ENCODE data around the gene RTN1. TPM values are rescaled to one million over a fixed set of nuclear protein-coding genes. Genes with fewer than 3 reads are reported as not detected.
"Not testable (repeated sequence)": the region's sequence is repeated elsewhere in the genome, so short reads cannot be mapped to it uniquely, and the experiment has no call there.

The RTN1 gene
- total RNA-seq, 6 experiments from 2014 or later, result 0.37 to 1.9 (median 0.53) TPM

DNA sequence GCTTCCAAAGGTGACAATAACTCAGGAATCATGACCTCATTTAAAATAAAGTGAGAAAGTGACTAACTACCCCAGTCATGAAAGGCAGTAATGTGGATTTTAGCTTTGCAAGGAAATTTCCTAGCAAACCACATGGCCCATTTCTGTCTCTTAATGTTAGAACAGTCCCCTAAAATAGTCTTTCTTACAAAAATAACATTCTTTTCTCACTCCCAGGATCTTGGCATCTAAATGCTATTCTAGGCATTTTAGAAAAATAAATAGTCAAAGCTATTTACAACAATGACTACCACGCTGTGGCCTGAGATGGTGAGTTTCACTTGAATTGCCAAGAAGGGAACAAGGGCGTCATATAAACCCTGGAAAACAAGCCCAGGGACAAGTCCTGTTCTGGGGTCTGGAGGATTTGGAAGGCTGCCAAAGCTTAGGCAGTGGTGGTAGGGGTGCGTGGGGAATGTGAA lies 192.8 kb downstream of the RTN1 start:
- Histone ChIP-seq H3K27ac (no peak overlapping the region), H3K9me3 (no peaks in the 10 kb centered on the region), H3K4me1 (no peaks in the 10 kb centered on the region), H3K36me3 (no peaks in the 10 kb centered on the region), H3K27me3 (no peaks in the 10 kb centered on the region), H3K4me3 (no peak overlapping the region)
- WGBS (ENCODE audit: insufficient coverage, low coverage, low lambda C conversion rate, missing lambda C conversion rate), result 96% methylated on average over 3 of the region's 3 CpGs
- TF ChIP-seq POLR2A (IDR thresholded peaks at IDR 0.05) (no peak), CTCF (IDR thresholded peaks at IDR 0.05) (no peak)
- intact Hi-C loops (cut with DNase I), result no loop called here
- DNase-seq (no peak), ATAC-seq (no peak)

DNA sequence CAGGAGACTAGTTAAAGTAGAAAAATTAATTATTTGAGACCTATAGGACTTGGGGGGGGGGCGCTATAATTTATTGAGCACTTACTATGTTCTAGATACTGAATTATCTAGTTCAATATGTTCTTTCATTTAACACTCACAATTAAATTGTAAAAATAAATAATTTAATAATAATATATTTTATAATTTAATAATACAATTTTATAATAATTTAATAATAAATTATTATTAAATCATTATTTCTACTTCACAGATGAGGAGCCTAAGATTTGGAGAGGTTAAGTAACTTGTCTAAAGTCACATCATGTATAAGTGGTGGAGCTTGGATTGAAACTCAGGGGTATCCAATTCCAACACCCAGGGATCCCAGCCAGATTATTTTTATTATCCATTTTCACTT lies 195.2 kb downstream of the RTN1 start:
- Histone ChIP-seq H3K4me3 (no peak overlapping the region), H3K27ac (no peak overlapping the region), H3K36me3 (no peaks in the 10 kb centered on the region), H3K4me1 (no peaks in the 10 kb centered on the region), H3K27me3 (no peaks in the 10 kb centered on the region), H3K9me3 (no peaks in the 10 kb centered on the region)
- intact Hi-C loops (cut with DNase I), result no loop called here
- TF ChIP-seq CTCF (IDR thresholded peaks at IDR 0.05) (no peak), POLR2A (IDR thresholded peaks at IDR 0.05) (no peak)
- no peak for DNase-seq
- WGBS (ENCODE audit: insufficient coverage, low coverage, low lambda C conversion rate, missing lambda C conversion rate), result 82% methylated on average over 1 of the region's 1 CpG
- ATAC-seq, result no peak

DNA sequence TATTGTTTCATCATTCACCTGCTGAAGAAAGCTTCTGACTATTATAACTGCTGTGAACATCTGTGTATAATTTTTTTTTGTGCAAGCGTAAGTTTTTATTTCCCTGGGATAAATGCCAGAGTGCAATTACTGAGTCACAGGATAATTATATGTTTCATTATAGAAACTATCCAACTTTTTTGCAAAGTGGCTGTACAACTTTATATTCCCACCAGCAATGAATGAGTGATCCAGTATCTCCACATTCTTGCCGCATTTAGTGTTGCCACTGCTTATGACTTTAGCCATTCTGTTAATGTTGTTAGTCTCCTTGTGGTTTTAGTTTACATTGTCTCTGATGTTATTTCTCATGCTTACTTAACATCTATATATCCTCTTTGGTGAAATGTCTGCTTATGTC lies 205.8 kb downstream of the RTN1 start:
- intact Hi-C loops (cut with DNase I), result no loop called here
- TF ChIP-seq CTCF (IDR thresholded peaks at IDR 0.05) (no peak), POLR2A (IDR thresholded peaks at IDR 0.05) (no peak)
- 84% methylated on average over 2 of the region's 2 CpGs for WGBS (ENCODE audit: insufficient coverage, low coverage, low lambda C conversion rate, missing lambda C conversion rate)
- H3K36me3 ChIP-seq, result no peaks in the 10 kb centered on the region
- H3K9me3 ChIP-seq, result no peaks in the 10 kb centered on the region
- H3K4me1 ChIP-seq, result no peaks in the 10 kb centered on the region
- H3K4me3 ChIP-seq, result no peak overlapping the region
- H3K27me3 ChIP-seq, result no peaks in the 10 kb centered on the region
- no peak for ATAC-seq
- DNase-seq, result no peak
- no peak overlapping the region for H3K27ac ChIP-seq

DNA sequence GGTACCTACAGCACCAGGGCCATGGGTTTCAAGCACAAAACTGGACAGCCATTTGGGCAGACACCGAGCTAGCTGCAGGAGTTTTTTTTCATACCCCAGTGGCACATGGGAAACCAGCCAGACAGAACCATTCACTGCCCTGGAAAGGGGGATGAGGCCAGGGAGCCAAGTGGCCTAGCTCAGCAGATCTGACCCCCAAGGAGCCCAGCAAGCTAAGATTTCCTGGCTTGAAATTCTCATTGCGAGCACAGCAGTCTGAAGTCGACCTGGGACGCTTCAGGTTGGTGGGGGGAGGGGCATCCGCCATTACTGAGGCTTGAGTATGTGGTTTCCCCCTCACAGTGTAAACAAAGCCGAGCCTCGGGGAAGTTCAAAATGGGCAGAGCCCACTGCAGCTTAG lies 212.8 kb downstream of the RTN1 start:
- H3K36me3 ChIP-seq, result no peaks in the 10 kb centered on the region
- no peaks in the 10 kb centered on the region for H3K4me1 ChIP-seq
- TF ChIP-seq CTCF (IDR thresholded peaks at IDR 0.05) (no peak), POLR2A (IDR thresholded peaks at IDR 0.05) (no peak)
- H3K4me3 ChIP-seq, result no peak overlapping the region
- no peak for DNase-seq
- WGBS (ENCODE audit: insufficient coverage, low coverage, low lambda C conversion rate, missing lambda C conversion rate), result no CpG with 5 or more reads among the region's 7 CpGs
- H3K27ac ChIP-seq, result no peak overlapping the region
- intact Hi-C loops (cut with DNase I), result no loop called here
- ATAC-seq, result no peak
- no peaks in the 10 kb centered on the region for H3K27me3 ChIP-seq
- no peaks in the 10 kb centered on the region for H3K9me3 ChIP-seq

DNA sequence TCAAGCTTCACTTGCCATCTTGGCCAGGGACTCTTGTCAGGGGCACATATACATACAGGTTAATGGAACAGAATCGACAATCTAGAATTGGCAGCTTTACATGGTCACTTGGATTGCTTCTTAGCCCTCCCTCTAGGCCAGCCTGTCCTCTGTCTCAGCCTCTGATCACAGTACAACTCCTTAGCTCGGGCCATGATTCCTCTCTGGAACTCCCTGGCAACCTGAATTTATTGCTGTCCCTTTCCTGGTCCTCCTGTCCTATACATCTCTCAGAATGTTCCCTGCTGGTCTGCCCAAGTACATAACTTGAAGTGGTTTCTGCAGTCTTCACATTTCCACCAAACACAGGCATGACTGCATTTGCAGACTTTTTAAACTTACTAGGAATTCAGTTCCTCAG lies 214.1 kb downstream of the RTN1 start:
- ATAC-seq, result no peak
- no CpG with 5 or more reads among the region's 2 CpGs for WGBS (ENCODE audit: insufficient coverage, low coverage, low lambda C conversion rate, missing lambda C conversion rate)

GRCh38 chr14:59654131-59654530 lies 216.4 kb downstream of the RTN1 start:
- 83% methylated on average over 8 of the region's 10 CpGs for WGBS (ENCODE audit: insufficient coverage, low coverage, low lambda C conversion rate, missing lambda C conversion rate)
- ATAC-seq; intact Hi-C loops (cut with DNase I); H3K27me3 ChIP-seq; H3K4me3 ChIP-seq; H3K9me3 ChIP-seq; H3K36me3 ChIP-seq; DNase-seq; H3K4me1 ChIP-seq; H3K27ac ChIP-seq: not testable (repeated sequence)

More for the DNA sequence above, 214.1 kb downstream of the RTN1 start:
- Histone ChIP-seq H3K27me3 (no peaks in the 10 kb centered on the region), H3K9me3 (no peaks in the 10 kb centered on the region), H3K4me3 (no peak overlapping the region), H3K27ac (no peak overlapping the region), H3K36me3 (no peaks in the 10 kb centered on the region), H3K4me1 (no peaks in the 10 kb centered on the region)
- no peak for DNase-seq
- no peak for TF ChIP-seq CTCF (IDR thresholded peaks at IDR 0.05)
- TF ChIP-seq POLR2A (IDR thresholded peaks at IDR 0.05), result no peak
- intact Hi-C loops (cut with DNase I), result no loop called here

GRCh38 chr14:59646832-59647231 lies 223.7 kb downstream of the RTN1 start:
- H3K9me3 ChIP-seq; H3K27me3 ChIP-seq; H3K4me1 ChIP-seq; H3K27ac ChIP-seq; DNase-seq; ATAC-seq; H3K4me3 ChIP-seq; intact Hi-C loops (cut with DNase I); H3K36me3 ChIP-seq: not testable (repeated sequence)
- 83% methylated on average over 1 of the region's 1 CpG for WGBS (ENCODE audit: insufficient coverage, low coverage, low lambda C conversion rate, missing lambda C conversion rate)
